ENCODE measurements around the gene FAM13A.

GRCh38 chr4:88967883-88968331, 89.1 kb downstream of the FAM13A start:
- TF ChIP-seq, protein P1, sequence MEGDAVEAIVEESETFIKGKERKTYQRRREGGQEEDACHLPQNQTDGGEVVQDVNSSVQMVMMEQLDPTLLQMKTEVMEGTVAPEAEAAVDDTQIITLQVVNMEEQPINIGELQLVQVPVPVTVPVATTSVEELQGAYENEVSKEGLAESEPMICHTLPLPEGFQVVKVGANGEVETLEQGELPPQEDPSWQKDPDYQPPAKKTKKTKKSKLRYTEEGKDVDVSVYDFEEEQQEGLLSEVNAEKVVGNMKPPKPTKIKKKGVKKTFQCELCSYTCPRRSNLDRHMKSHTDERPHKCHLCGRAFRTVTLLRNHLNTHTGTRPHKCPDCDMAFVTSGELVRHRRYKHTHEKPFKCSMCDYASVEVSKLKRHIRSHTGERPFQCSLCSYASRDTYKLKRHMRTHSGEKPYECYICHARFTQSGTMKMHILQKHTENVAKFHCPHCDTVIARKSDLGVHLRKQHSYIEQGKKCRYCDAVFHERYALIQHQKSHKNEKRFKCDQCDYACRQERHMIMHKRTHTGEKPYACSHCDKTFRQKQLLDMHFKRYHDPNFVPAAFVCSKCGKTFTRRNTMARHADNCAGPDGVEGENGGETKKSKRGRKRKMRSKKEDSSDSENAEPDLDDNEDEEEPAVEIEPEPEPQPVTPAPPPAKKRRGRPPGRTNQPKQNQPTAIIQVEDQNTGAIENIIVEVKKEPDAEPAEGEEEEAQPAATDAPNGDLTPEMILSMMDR (IDR thresholded peaks at IDR 0.05; ENCODE audit: low read depth, low read length, poor library complexity, severe bottlenecking) = no peak
- no peak for TF ChIP-seq EZH2phosphoT487 (IDR thresholded peaks at IDR 0.05; ENCODE audit: borderline replicate concordance, low read length)

All from DOHH2 (cell line).